Measurements from ENCODE around the gene FALEC.

The FALEC gene

DNA sequence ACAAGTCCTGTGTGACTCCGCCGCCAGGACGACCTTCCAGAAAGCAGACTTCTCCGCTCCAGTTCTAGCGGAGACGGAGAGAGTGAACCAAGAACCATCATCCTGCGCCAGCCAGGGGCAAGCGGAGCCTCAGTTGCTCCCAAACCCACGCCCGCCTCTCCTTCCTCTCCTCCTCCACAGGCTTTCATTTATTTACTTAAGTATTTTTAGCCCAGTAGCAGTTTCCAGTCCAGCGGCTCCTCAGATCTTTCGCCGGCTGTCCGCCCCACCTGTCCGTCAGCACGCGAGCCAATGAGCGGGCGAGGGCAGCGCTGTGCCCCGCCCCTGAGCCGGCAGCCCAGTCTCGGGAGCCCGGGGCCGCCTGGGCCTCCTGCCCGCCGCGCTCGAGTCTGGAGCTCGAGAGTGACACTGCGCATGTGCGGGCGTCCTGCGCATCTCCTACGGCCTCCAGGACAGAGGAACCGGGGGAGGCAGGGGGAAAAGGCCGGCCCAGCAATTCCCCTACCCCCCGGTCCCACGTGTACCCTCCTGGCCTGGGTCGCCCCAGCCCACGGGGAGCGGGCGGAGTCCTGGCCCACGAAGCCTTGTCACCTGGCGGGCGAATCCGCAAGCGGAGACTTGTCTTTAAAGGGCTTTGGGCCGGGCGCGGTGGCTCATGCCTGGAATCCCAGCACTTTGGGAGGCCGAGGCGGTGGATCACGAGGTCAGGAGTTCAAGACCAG, at the start of gene FALEC:
Gene FALEC, plus strand, starts transcription at position 425 of the 722 bp plus-strand sequence.
- DNase-seq (ENCODE audit: low read depth in 1 of 2, low spot score in 1 of 2), result peak; percentile 86

DNA sequence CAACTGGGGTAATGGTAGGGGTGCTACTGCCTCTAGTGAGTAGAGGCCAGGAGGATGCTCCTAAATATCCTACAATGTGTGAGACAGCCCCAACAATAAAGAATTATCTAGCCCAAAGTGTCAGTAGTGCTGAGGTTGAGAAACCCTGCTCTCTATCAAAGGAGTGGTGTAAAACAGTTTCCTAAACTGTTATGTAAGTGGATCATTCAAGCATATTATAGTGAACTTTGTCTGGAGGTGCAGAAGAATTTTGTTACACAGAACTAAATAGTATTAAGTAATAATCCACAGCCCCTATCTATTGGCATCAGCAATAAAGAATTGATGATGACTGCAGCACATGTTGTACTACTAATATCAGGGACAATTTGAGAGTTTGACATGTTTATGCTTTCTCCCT, 48.6 kb upstream of the FALEC start:
- no peak for DNase-seq (ENCODE audit: low read depth in 1 of 2, low spot score in 1 of 2)

DNA sequence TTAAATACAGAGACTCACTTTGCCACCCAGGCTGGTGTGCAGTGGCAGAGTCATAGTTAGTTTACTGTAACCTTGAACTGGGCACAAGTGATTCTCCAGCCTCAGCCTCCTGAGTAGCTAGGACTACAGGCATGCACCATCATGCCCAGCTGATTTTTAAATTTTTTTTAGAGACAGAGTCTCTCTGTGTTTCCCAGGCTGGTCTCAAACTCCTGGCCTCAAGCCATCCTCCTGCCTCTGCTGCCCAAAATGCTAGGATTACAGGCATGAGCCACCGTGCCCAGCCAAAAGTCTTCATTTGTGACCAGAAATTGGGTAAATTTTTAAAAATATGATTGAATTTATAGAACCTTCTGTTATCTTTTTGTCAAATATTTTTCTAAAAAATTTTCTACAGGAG, 46.3 kb upstream of the FALEC start:
- DNase-seq (ENCODE audit: low read depth in 1 of 2, low spot score in 1 of 2), result no peak

DNA sequence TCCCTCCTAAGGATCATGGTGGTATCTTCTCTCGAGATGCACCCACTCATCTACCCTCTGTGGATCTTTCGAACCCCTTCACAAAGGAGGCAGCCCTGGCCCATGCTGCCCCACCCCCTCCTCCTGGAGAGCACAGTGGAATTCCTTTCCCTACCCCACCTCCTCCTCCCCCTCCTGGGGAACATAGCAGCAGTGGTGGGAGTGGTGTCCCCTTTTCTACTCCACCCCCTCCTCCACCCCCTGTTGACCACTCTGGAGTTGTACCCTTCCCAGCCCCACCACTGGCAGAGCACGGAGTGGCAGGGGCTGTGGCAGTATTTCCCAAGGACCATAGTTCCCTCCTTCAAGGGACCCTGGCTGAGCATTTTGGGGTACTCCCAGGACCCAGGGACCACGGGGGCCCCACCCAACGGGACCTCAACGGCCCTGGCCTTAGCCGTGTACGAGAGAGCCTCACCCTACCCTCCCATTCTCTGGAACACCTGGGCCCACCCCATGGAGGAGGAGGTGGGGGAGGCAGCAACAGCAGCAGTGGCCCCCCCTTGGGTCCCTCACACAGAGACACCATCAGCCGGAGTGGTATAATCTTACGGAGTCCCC, 42.9 kb upstream of the FALEC start:
- DNase-seq (ENCODE audit: low read depth in 1 of 2, low spot score in 1 of 2), result no peak

DNA sequence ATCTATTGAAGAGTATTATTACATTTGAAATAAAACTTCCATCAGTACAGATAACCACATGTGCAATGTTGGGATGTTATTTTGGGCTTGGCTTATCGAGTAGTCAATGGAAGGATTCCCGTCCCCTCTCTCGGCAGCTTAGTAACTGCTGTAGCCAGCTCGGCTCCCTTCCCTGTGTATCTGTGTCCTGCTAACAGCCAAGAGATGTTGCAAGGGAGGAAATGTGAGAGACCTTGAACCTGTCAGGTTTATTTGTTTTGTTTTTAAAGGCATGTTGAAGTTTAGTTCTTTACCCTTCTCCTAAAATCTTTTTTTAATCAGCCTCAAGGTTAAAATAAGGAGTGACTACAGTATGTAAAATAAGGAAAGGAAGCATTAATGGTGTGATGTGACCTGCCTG, 41.9 kb upstream of the FALEC start:
- no peak for DNase-seq (ENCODE audit: low read depth in 1 of 2, low spot score in 1 of 2)

DNA sequence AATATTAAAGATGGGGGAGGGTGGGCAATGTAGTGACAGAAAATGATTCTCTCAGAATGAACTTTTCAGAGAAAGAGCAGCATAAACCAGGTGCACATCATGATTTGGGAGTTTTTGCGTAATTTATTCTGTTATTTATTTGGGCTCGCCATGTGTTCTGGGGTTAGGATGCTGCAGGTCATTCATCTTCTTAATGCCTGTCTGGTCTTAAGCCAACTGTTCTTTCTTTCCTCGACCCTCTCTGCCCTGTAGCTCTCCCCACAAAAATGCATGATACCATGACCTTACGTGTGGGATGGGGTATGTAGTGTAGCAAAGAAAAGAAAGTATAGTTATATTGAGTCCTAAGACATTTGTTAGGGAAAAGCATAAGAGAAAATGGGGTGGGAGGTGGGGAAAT, 40.7 kb upstream of the FALEC start:
- DNase-seq (ENCODE audit: low read depth in 1 of 2, low spot score in 1 of 2), result no peak

DNA sequence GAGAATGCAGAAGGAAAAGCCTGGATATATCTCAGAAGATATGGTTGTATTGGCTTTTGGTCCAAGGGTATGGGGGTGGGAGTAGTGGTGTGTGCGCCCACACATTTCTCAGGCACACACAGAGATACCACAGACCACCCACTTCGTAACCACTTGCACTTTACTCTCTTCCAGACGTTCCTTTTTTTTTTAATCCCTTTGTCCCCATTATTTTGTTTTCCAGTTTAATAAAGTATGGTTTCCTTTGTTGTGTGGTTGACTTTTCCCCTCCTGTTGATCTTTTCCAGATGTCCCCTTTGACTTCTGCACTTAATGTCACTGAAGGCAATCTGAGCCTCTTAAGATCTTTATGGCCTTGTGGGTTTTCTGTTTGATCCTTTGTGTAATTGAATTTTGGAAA, 38.8 kb upstream of the FALEC start:
- no peak for DNase-seq (ENCODE audit: low read depth in 1 of 2, low spot score in 1 of 2)

DNA sequence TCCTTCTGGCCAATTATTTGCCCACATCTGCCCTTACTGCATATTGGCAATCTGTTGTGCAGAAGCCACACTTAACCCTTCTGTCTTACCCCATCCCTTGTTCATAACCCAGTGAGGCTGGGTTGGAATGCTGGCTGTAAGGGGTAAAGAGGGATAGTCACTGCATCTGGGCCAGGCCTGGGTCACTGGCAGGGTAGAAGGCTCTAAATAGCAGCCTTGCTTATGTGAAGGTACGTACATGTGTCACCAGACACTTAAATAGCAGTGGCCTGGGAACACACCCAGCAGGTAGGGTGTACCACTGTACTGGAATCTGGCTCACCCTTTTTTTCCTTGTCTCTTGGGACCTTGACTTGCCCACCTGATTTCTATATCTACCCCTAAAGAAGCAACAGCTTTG, 38.2 kb upstream of the FALEC start:
- no peak for DNase-seq (ENCODE audit: low read depth in 1 of 2, low spot score in 1 of 2)

DNA sequence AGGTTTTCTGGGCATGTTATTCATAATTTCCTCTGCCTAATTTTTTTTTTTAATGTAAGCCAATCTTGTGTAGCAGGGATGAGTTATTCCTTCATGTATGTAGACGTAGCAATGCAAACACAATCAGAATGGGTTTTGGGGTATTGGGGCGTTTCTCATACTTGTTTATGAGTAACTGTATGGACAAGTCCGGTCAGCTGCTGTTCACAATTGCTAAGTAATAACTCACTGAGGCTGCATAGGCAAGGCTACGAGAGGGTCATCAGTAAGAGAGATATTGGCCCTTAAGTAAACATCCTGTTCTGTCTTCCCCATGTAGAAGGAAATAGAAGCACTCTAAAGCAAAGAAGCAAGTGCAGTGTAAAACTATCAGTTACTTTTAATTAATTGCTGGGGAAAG, 37.8 kb upstream of the FALEC start:
- no peak for DNase-seq (ENCODE audit: low read depth in 1 of 2, low spot score in 1 of 2)

DNA sequence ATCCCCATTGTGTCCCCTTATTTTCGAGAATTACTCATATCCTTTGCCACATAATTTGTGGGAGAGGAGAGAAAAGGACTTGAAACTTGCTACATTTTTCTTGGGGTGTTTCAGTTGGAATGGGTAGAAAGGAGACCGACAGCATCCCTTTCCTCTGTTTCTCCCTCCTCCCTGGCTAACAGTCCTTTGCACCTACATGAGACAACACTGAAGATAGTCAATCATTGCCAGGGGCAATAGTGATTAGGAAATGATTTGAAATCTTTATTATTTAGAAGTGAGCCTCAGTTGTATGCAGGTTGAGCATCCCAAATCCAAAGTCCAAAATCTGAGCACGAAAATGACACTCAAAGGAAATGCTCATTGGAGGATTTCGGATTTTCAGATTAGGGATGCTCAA, 36.2 kb upstream of the FALEC start:
- DNase-seq (ENCODE audit: low read depth in 1 of 2, low spot score in 1 of 2), result no peak

DNA sequence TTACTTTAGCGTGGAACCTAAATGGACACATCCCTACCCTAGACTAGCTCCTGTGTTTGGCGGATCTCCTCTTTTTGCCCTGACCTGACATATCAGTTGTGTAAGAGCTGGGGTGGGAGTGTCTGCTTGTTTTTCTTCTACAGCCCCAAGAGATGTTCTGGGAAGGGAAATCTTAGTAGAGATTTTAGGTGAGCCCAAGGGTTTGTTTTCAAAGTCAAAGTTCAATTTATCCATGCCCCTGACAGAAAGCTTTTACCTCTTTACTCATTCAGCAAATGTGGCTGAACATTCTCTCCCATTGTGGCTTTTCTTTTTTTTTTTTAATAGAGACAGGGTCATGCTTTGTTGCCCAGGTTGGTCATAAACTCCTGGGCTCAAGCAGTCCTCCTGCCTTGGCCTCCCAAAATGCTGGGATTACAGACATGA, 35.6 kb upstream of the FALEC start:
- no peak for DNase-seq (ENCODE audit: low read depth in 1 of 2, low spot score in 1 of 2)

DNA sequence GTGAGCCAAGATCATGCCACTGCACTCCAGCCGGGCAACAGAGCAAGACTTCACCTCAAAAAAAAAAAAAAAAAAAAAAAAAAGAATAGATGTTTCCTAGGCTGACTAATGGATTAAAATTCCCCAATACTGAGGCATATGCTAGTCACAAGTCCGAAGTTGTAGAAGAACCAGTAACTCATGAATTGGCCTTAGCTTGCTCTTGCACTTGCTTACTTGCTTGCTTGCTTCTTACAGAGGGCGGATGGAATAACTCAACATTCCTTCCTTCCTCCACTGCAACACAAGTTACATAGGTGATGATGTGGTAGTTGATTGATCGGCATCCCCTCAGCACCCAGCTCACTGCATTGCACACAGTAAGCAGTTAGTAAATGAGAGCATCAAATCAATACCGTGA, 31.1 kb upstream of the FALEC start:
- DNase-seq (ENCODE audit: low read depth in 1 of 2, low spot score in 1 of 2), result no peak

DNA sequence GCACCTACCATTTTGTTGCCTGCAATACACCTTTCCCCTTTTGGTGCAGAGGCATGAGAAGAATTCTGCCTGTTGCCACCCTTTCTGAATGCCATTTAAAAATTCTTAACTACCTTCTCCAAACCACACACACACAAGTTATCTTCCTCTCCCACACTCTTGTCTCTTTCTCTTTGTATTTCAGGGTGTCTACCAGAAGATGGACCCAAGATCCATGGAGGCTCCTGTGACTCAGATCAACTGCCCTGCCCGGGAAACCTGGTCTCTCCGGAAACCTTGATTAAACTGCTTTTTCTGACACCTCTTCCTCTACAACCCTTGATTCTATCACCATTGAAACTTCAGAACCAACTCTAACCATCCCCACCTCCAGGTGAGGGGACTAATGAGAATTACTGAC, 30.7 kb upstream of the FALEC start:
- no peak for DNase-seq (ENCODE audit: low read depth in 1 of 2, low spot score in 1 of 2)

DNA sequence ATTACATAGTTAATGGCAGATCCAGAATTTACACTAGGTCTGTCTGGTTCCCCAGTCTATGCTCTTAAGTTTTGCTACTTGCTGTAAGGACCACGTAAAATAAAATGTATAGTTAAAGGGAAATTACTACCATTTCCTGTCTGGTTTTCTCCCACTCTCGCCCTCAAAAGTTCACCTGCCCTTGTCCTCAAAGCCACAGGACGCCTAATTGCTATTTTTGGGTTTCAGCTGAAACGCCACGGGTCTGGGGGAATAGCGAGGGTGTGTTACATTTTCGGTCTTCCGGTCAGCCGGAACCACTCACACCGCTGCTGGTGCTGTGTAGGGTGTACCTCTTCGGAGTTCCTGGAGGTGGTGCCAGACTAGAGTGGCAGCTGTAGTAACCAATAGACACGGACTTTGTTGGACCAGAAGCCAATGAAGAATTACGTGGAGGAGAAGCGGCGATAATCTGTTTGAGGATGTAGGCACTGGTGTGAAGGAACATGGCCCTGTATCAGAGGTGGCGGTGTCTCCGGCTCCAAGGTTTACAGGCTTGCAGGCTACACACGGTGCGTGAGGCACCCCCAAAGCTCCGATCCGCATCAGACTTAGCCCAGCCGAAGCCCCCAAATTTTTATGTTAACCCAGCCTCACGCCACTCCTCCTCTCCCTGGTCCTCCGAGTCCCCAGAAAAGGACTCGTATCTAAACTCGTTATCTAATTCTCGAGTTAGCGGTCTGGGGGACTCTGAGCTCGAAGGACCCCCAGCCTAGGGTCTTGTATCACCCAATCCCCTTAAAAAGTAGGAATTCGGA, 28.4 kb upstream of the FALEC start, which contains the start of gene TARS2:
Gene TARS2, plus strand, starts transcription at position 454 of the 797 bp plus-strand sequence. Its CDS starts 32 bp downstream, at position 486.
- peak; percentile 70 to 96 for DNase-seq (ENCODE audit: low read depth in 1 of 2, low spot score in 1 of 2)

DNA sequence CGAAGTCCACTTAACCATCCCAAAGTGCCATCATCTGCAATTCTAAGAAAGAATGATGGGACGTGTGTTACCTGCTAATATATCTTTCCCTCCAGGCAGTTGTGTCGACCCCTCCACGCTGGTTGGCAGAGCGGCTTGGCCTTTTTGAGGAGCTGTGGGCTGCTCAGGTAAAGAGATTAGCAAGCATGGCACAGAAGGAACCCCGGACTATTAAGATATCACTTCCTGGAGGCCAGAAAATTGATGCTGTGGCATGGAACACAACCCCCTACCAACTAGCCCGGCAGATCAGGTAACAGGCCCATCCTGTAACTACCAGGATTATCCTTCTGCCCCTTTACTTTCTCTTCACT, 27.8 kb upstream of the FALEC start:
- no peak for DNase-seq (ENCODE audit: low read depth in 1 of 2, low spot score in 1 of 2)

DNA sequence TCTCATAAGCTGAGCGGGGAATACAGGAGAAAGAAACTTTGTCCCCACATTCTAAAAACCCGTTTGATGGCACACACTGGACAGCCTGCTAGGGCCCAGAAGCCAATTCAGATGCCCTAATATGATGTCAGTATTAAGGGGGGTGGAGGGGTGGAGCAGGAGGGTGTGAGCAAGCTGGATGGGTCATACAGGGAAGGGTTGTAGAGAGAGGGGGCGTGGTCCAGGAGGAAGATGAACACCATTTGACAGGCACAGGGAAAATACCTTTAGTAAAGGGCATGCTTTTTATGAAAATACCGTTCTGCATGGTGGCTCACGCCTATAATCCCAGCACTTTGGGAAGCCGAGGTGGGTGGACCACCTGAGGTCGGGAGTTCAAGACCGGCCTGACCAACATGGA, 22.4 kb upstream of the FALEC start:
- no peak for DNase-seq (ENCODE audit: low read depth in 1 of 2, low spot score in 1 of 2)

DNA sequence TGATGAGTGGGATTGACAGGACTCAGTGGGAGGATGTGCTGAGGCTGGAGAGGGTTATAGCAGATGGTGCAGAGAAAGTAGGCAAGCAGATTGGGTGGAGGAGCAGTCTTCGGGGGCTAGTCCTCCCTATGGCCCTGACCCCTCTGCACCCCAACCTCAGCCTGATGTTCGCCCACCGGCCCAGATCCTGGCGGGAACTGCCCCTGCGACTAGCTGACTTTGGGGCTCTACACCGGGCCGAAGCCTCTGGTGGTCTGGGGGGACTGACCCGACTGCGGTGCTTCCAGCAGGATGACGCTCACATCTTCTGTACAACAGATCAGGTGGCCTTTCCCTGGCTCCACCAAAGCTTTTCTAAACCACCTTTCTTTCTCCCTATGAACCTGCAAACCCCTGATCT, 17.2 kb upstream of the FALEC start:
- DNase-seq (ENCODE audit: low read depth in 1 of 2, low spot score in 1 of 2), result no peak

DNA sequence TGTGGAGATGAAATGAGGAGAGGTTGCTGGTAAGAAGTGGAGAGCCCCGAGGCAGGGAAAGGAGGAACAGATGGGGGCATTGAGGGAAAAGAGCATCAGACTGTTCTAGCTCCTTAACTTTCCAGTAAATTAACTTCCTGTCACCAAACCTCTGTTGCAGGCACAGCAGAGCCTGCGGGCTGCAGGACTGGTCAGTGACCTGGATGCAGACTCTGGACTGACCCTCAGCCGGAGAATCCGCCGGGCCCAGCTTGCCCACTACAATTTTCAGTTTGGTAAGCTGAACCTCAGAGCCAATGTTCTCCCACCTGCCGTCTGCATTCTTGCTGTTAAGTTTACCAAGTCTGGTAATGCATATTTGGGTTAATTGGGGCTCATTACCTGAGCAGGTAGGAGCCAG, 10.1 kb upstream of the FALEC start:
- DNase-seq (ENCODE audit: low read depth in 1 of 2, low spot score in 1 of 2), result no peak

DNA sequence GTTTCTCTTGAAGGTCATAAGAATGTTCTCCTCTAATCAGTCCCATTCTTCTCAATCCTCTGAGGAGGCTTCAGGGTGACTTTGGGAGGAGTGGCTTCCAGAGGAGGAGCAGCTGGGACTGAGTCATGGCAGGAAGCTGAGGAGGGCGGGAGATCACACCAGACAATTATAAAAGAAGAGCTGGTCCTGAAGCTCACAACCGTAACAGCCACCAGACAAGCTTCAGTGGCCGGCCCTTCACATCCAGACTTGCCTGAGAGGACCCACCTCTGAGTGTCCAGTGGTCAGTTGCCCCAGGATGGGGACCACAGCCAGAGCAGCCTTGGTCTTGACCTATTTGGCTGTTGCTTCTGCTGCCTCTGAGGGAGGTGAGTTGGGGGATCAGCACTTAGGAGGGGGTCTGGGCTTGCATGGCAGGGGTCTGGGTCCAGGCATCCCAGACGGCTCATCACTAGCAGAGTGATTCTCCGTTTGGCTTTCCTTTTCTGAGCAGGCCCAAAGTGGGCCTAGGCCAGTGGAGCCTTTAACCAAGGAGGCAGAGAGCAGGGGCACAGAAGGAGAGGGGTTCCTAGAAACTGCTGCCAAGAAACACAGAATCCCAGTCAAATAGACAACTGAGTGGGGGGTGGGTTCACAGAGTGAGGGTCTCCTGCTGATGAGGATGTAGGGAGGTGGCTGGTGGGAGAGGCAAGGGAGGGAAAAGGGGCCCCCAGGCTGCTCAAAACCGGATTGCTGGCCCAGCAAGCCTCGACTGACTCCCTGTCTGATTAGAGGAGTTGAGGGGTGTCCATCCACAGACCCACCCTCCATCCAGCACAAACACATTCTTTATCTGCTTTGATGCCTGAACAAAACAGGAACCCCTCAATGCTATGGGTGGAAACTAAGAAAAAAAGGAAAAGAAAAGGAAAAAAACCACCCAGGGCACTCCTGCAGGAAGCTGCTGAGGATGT, 7.4 kb upstream of the FALEC start, which contains the start of gene ECM1:
Gene ECM1, plus strand, starts transcription at position 198 of the 953 bp plus-strand sequence. Its CDS starts 101 bp downstream, at position 299.
- no peak for DNase-seq (ENCODE audit: low read depth in 1 of 2, low spot score in 1 of 2)

DNA sequence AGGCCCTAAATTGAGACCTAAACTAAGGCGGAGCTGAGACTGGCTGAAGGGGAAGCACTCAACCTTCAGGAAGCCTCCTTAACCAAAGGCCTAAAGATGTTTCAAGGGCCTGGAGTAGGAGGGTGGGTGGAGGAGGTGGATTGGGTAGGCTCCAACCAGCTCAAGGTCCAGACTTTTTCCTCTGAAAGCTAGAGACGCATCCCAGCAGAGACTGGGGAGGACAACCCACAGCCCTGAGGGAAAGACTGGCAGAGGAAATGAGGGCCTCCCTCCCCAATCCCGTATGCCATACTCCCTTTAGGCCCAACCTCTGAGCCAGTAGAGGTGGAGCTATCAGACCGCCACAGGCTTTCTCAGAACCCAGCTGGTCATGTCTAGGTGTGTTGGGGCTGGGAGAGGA, 6.6 kb upstream of the FALEC start:
- DNase-seq (ENCODE audit: low read depth in 1 of 2, low spot score in 1 of 2), result no peak

DNA sequence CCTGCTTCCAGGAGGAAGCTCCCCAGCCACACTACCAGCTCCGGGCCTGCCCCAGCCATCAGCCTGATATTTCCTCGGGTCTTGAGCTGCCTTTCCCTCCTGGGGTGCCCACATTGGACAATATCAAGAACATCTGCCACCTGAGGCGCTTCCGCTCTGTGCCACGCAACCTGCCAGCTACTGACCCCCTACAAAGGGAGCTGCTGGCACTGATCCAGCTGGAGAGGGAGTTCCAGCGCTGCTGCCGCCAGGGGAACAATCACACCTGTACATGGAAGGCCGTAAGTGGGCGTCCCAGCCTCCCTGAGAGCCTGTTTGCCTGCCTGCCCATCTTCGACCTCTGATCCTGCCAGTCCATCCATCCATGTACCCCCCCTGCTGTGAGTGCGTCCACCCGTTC, 4.0 kb upstream of the FALEC start:
- no peak for DNase-seq (ENCODE audit: low read depth in 1 of 2, low spot score in 1 of 2)
